Activated CD8-positive, alpha-beta memory T cell treated with anti-CD3 and anti-CD28 coated beads for 4 hours (primary cell): ENCODE data around the gene TCL1B.
"Not testable (repeated sequence)": the region's sequence is repeated elsewhere in the genome, so short reads cannot be mapped to it uniquely, and the experiment has no call there.

ENCODE experiments used
- DNase-seq, 2 donors: peaks; one replicate each; pipeline ENCODE4 v3.0.0-alpha.2; 2020; ENCODE audit warnings: low read depth in 2 of 2

TCL1B gene, protein sequence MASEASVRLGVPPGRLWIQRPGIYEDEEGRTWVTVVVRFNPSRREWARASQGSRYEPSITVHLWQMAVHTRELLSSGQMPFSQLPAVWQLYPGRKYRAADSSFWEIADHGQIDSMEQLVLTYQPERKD

GRCh38 chr14:95685978-95686922 lies at the start of gene TCL1B:
TSS of gene TCL1B (plus strand) at chr14:95686426. CDS start at chr14:95686468, 42 bp downstream.
- DNase-seq: no peak

DNA sequence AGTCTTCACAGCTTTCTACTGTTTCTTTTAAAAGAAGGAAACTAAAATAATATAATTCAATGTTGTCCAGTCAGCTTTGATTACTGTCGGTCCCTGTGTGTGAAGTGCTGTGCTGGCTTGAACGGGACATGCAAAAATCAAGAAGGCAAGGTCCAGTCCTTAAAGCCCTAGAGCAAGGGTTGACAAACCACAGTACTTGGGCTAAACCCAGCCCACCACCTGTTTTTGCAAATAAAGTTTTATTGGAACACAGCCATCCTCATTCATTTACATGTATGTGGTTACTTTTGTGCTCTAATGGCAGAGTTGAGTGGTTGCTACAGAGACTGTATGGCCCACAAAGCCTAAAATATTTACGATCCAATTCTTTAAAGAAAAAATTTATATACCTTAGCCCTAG lies 41.2 kb upstream of the TCL1B start:
- DNase-seq: no peak

GRCh38 chr14:95645389-95645996 lies 40.7 kb upstream of the TCL1B start:
- no peak for DNase-seq

GRCh38 chr14:95647926-95648325 lies 38.3 kb upstream of the TCL1B start:
- DNase-seq: no peak

GRCh38 chr14:95649230-95649629 lies 37.0 kb upstream of the TCL1B start:
- DNase-seq: no peak

- no peak for DNase-seq
Measured at GRCh38 chr14:95651028-95651427, 35.2 kb upstream of the TCL1B start.

DNA sequence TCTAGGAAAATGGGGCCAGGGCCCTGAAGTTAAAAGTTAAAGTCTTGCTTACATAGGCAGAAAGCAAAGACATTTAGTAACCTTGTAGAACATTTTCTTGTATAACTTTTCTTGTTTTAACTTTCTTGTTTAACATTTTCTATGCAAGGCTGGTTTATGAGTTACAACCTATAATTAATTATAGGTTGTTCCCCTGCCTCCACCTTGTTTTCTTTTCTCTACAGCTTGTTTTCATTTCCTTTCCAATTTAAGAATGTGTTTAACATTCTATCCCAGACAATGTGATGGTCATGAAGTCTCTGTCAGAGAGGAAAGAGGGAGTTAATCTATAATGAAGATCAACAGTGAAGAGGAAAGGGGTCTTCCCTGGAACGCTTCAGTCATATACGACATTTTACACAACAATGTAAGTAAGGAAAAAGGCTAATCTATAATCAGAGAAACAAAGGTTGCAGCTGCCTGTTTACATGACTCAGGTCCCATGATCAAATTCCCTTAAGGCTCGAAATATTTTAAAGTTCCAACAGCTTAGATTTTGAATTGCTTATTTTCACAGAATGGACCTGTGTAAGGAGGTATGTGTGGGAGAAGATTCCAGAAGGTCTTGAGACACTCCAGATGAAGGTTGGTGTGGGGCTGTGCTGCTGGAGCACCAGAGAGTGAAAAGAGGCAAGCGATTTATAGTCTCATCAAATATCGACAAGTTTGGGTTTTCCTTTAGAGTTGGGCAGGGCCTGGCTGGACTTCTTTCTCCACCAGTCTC lies 34.2 kb upstream of the TCL1B start:
- DNase-seq: no peak

DNA sequence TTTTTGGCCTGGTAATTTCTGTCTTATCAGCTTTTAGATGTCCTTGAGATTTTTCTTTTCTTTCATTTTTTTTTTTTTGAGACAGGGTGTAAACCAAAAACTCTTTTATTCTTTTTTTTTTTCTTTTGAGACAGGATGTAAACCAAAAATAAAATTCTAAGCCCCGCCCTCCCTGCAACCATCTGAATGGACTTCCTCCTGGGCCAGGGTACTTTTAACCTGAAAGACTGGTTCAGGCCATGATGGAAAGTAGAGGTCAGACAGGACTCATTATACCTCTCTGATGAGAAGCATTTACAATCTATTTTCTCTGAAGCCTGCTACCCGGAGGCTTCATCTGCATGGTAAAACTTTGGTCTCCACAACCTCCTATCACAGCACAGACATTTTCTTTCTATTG lies 33.5 kb upstream of the TCL1B start:
- no peak for DNase-seq

DNA sequence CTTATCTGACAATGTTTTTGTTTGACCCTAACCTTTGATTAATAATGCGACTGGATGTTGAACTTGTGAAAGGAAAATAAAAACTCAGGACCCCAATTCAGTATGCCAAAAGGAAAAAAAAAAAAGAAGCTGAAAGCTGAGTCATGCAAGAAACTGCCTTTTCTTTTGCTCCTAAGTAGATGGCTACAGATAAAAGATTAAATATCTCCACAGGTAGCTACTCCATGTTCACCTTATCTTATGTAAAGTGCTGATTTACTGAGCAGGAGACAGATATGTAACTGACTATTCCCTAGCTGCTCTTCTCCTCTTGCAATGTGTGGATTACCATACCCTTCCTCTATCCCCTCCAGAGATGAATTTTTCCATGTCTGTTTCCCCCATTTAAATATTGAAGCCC lies 30.8 kb upstream of the TCL1B start:
- no peak for DNase-seq

- no peak for DNase-seq
Measured at GRCh38 chr14:95656634-95657033, 29.6 kb upstream of the TCL1B start.

DNA sequence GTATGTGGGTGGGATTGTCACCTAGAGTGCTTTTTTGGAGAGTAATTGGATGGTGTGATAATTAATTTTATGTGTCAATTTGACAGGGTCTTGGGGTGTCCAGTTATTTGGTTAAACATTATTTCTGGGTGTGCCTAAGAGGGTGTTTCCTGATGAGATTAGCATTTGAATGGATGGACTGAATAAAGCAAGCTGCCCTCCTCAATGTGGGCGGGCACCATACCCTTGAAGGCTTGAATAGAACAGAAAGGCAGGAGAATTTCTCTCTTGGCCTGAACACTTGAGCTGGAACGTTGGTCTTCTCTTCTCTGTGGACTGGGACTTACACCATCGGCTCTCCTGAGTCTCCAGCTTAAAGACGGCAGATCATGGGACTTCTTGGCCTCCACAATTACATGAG lies 28.8 kb upstream of the TCL1B start:
- no peak for DNase-seq

- no peak for DNase-seq
Measured at GRCh38 chr14:95659293-95659989, 26.8 kb upstream of the TCL1B start.

GRCh38 chr14:95659990-95660385 lies 26.2 kb upstream of the TCL1B start:
- no peak for DNase-seq

DNA sequence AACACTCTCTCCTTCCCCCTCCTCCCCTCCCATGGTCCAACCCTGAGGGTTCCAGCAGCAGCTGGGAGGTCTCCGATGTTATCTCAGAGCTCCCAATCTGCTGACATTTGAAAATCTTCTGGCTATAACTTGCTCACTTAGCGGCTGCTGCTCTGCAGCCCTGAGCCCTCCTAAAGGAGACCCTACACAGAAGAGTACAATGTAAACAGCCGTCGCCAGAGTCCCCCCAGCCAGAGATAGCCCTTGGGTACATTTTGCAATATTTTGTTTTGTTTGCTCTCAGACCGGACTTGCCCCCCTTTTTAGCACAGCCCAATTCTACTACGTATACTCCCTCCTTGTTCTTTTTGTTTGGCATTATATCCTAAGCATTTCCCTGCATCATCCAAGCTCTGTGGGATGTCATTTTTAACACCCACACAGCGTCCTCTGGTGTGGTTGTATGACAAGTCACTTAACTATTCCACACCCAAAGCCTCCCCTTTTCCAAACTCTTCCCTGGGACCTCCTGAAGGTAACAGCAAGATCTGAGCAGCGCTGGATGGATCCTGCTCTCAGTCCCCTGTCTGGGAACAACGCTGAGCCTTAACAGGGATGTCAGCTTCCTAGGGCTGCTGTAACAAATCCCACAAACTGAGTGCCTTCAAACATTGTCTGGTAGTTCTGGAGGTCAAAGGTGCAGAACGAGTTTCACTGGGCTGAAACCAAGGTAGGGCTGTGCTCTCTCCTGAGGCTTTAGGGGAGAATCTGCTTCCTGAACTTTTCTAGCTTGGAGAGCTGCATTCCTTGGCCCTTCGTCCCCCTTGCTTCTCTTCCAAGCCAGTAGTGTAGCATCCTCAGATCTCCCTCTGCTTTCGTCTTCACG lies 25.3 kb upstream of the TCL1B start:
- no peak for DNase-seq

- DNase-seq: no peak
Measured at GRCh38 chr14:95662376-95663186, 23.6 kb upstream of the TCL1B start.

GRCh38 chr14:95663226-95663797 lies 22.9 kb upstream of the TCL1B start:
- no peak for DNase-seq

DNA sequence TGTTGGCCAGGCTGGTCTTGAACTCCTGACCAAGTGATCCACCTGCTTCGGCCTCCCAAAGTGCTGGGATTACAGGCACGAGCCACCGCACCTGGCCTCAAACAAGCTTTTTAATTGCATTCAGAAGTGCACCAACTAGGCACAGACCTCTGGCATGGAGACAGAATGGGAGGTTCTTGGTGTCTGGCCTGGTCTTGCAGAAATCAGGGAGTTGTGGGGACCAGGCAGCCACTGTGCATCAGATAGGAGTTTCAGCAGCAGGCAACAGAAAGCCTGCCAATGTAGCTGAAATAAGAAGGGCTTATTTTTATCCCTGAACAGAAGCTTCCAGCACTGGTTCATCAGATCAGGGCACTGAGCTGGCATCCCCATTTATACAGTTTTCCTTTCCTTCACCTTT lies 22.2 kb upstream of the TCL1B start:
- DNase-seq: no peak

DNA sequence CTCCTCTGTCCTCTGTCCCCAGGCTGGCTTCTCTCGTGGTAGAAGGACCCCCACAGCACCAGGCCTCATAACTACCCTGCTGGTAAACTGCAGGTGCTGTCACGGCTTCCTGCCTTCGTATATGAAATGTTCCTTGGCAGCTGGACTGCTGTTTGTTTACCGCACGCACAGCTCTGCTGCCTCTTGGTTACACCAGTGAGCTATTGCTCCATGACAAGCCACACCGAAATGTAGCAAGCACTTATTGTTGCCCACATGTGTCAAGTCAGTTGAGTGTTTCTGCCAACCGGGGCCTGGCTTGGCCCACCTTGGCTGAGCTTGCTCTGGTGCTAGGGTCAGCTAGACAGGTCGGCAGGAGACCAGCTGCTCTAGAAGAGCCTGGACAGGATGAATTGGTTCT lies 21.7 kb upstream of the TCL1B start:
- no peak for DNase-seq

DNA sequence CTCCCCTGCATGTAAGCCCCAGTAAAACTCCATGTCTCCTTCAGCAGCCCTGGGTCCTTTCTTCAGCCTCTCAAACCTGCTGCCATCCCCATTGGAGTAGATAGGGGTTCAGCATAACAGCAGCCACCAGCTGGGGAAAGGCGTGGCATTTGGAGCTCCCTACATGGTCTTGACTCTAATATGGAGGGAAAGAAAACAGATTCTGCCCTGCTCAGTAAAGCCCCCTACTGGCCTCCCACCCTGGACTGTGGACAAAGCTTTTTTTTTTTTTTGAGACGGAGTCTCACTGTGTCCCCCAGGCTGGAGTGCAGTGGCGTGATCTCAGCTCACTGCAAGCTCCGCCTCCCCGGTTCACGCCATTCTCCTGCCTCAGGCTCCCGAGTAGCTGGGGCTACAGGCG lies 20.7 kb upstream of the TCL1B start:
- not testable (repeated sequence) for DNase-seq
